Mucosa of descending colon (tissue), 3 donors: ENCODE results near the gene CCND1. TPM values are rescaled to one million over a fixed set of nuclear protein-coding genes. Genes with fewer than 3 reads are reported as not detected.

Experiments
- ATAC-seq: fragments of 200-7000 bp; cut with Tn5 transposase; one replicate; pipeline ENCODE4 v1.9.1; 2020; ENCODE audit warnings: mild to moderate bottlenecking, moderate library complexity
- DNase-seq, 3 donors: peaks; one replicate each; pipeline ENCODE4 v3.0.0-alpha.2; 2020
- H3K36me3 ChIP-seq: fragments of 200-600 bp; one replicate; pipeline ENCODE4 v1.8.0; 2021; ENCODE audit warnings: low read depth, mild to moderate bottlenecking
- H3K4me1 ChIP-seq: fragments of 200-600 bp; one replicate; pipeline ENCODE4 v1.8.0; 2021; ENCODE audit warnings: low read depth, mild to moderate bottlenecking
- H3K4me3 ChIP-seq: fragments of 200-600 bp; one replicate; pipeline ENCODE4 v1.8.0; 2021; ENCODE audit warnings: mild to moderate bottlenecking
- H3K9me3 ChIP-seq: fragments of 200-600 bp; one replicate; pipeline ENCODE4 v1.8.0; 2021; ENCODE audit warnings: mild to moderate bottlenecking
- intact Hi-C, 2 donors: fragments of 100-400 bp; cut with DNase I in 1 of 2; cut with micrococcal nuclease in 1 of 2; formaldehyde crosslinking; loops; one replicate each; pipeline versions ENCODE4 v1.11.0 to v1.11.1; 2022; cut with DNase I, micrococcal nuclease
- total RNA-seq, 3 donors: library from RNA; stranded (reverse); fragmentation: NEBNext Ultra II Directional in 2 of 3; extraction: Animal tissue kit (Norgen Biotek cat#: 25700) in 2 of 3; gene quantifications; one replicate each; pipeline versions ENCODE4 v1.2.1 to v1.2.4, GENCODE V29; 2021 to 2023
- TF ChIP-seq, protein P1 (sequence below): fragments of 200-600 bp; IDR thresholded peaks from one replicate; pipeline ENCODE4 v1.8.0; 2022; ENCODE audit warnings: antibody characterized with exemption, mild to moderate bottlenecking
- donor health status: DM: no; HTN: no; CAD: no; lungs with moderate emphysema.
- donor health status: DM: no; HTN: no; CAD: no.
- donor health status: DM: no; HTN: yes; CAD: no.

CCND1 gene
- total RNA-seq, 3 donors from 2014 or later: 44.6 to 82.4 (median 58.9) TPM

DNA sequence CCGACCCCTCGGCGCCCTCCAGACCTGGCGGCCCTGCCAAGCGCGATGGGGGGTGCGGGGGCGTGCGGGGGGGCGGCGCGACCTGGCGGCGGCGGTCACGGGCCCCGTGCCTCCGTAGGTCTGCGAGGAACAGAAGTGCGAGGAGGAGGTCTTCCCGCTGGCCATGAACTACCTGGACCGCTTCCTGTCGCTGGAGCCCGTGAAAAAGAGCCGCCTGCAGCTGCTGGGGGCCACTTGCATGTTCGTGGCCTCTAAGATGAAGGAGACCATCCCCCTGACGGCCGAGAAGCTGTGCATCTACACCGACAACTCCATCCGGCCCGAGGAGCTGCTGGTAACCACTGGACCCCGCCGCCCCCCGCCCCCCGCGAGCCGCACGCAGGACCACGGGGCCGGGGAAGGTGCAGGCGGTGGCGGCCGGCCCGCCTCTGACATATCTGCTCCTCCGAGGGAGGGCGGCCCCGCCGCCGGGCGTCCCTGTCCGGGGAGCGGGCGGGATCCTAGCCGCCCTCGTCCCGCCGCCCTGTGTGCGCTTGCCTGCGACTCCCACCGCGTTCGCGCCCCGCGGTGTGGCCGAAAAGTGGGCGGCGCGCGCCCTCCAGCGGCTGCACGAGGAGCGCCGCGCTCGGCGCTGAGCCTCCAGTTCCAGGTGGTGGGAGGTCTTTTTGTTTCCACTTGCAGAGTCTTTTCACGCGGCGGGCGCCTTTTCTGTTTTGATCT is 2.1 kb downstream of the CCND1 start:
- peaks cover 44% of the 10 kb centered on the region for H3K4me1 ChIP-seq
- intact Hi-C loops: loop anchor here (5.0 to 10.0 kb wide), 2 partner anchors 538 to 541 kb away; no protein-coding TSS in a partner anchor

DNA sequence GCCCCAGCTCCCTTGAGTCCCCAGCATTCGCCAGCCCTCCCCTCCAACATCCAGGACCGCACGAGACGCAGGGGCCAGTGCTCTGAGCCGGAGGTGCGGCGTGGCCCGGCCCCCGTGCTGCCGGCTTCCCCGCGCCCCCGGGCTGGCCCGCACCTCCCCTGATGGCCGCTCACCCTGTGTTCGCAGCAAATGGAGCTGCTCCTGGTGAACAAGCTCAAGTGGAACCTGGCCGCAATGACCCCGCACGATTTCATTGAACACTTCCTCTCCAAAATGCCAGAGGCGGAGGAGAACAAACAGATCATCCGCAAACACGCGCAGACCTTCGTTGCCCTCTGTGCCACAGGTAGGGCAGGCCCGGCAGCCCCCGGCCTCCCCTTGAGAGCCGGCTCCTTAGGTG is 2.7 kb downstream of the CCND1 start:
- intact Hi-C loops: loop anchor here (5.0 to 10.0 kb wide), 2 partner anchors 539 to 541 kb away; no protein-coding TSS in a partner anchor
- TF ChIP-seq, protein P1, sequence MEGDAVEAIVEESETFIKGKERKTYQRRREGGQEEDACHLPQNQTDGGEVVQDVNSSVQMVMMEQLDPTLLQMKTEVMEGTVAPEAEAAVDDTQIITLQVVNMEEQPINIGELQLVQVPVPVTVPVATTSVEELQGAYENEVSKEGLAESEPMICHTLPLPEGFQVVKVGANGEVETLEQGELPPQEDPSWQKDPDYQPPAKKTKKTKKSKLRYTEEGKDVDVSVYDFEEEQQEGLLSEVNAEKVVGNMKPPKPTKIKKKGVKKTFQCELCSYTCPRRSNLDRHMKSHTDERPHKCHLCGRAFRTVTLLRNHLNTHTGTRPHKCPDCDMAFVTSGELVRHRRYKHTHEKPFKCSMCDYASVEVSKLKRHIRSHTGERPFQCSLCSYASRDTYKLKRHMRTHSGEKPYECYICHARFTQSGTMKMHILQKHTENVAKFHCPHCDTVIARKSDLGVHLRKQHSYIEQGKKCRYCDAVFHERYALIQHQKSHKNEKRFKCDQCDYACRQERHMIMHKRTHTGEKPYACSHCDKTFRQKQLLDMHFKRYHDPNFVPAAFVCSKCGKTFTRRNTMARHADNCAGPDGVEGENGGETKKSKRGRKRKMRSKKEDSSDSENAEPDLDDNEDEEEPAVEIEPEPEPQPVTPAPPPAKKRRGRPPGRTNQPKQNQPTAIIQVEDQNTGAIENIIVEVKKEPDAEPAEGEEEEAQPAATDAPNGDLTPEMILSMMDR: no peak
- peaks cover 38% of the 10 kb centered on the region for H3K4me1 ChIP-seq
- ATAC-seq (no peak), DNase-seq (peak in 1 of 3 donors; percentile 16)
- no peak overlapping the region for H3K4me3 ChIP-seq
- no peaks in the 10 kb centered on the region for H3K9me3 ChIP-seq
- no peaks in the 10 kb centered on the region for H3K36me3 ChIP-seq

More for the DNA sequence above, 2.1 kb downstream of the CCND1 start:
- Histone ChIP-seq H3K36me3 (no peaks in the 10 kb centered on the region), H3K9me3 (no peaks in the 10 kb centered on the region), H3K4me3 (peak overlapping the region; percentile 50)
- peak; percentile 79 to 90 (median 87) for DNase-seq
- TF ChIP-seq, protein P1: peak; percentile 95
- ATAC-seq: peak; percentile 73

DNA sequence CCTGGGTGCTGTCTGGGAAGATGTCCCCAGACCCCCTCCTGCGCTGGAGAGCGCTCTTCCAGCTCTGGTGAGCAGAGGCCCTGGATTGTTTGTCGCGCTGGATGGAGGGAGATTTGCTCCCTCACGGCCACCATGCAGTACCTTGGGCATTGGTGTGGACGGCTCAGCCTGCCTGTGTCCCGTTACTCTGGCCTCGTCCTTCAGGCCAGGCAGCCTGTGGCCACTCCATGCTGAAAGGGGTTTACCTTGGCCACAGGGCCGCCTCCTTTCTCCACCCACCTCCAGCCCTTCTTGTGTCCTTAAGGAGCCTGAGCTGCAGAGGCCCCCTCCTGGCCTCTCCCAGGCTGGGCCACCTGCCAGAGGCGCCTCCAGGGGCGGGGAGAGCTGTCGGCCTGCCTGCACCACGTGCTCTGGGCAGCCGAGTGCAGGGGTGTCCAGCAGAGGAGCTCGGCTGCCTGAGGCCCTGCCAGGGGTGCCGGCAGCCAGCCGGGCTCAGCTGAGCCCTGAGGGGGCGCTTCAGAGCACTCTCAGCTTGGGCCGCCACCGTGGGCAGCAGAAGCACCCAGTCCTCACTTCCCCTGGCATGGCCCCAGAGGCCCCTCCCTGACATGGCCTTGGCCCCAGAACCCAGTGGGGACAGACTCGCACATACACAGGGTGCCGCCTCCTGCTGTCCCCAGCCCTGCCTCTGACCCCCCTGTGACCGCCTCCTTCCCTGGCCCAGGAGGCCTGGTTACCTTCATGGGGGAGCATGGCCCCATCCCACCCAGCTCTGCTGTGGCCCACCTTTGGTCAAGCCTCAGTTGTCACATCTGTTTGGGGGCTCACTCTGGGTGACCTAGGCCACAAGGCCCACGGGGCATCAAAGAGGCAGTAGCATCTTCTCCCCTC is 3.4 kb downstream of the CCND1 start:
- Histone ChIP-seq H3K4me3 (no peak overlapping the region), H3K9me3 (no peaks in the 10 kb centered on the region), H3K4me1 (peaks cover 33% of the 10 kb centered on the region), H3K36me3 (no peaks in the 10 kb centered on the region)
- peak; percentile 68 to 83 (median 83) for DNase-seq
- TF ChIP-seq, protein P1: no peak
- intact Hi-C loops: loop anchor here (5.0 to 10.0 kb wide), 2 partner anchors 540 to 542 kb away; no protein-coding TSS in a partner anchor
- peak; percentile 51 for ATAC-seq

DNA sequence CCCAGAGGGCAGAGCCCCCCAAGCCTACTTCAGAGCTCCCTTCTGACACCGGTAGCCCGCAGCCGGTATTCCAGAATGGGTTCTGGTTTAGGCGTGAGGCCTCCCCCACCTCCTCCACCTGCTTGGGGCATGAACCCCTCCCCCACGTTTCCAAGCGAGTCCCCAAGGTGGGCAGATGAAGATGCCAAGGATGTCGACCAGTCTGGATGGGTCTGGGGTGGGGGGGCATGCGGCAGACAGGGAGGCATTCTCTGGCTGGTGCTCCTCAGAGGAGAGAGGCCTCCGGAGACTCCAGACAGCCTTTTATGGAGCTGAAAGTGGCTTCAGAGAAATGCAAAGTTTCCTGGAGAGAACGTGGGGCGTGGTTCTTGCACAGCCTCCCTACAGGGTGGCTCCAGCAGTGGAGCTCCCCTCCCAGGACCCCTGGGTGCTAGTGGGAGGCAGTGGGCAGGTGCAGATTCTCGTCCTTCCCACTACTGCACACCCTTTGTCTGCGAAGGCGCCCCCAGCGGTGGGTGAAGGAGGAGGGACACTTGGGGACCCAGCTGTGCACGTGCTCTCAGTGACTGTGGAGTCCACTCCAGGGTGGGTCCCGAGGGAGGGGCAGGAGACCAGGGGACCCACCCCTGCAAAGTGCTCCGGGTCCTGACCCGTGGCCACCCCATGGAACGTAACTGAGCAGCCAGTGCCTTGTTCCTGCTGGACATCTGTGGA is 4.2 kb downstream of the CCND1 start:
- intact Hi-C loops: loop anchor here (5.0 to 10.0 kb wide), 3 partner anchors 358 to 543 kb away; no protein-coding TSS in a partner anchor
- Histone ChIP-seq H3K4me1 (peaks cover 25% of the 10 kb centered on the region), H3K36me3 (no peaks in the 10 kb centered on the region), H3K4me3 (no peak overlapping the region), H3K9me3 (no peaks in the 10 kb centered on the region)
- ATAC-seq (no peak), DNase-seq (peak in 1 of 3 donors; percentile 52)
- TF ChIP-seq, protein P1: no peak
